NT2/D1 (cell line): Measurements from ENCODE around the gene LRRK1.

Source experiments
- SUZ12 ChIP-seq: IDR thresholded peaks from 2 replicates; pipeline ENCODE4 v1.6.1; 2011; ENCODE audit not compliant: insufficient read length, insufficient read depth; ENCODE audit errors: extremely low read depth
- YY1 ChIP-seq: IDR thresholded peaks from 2 replicates; pipeline ENCODE4 v1.6.1; 2011; ENCODE audit not compliant: insufficient read length, insufficient read depth
- ZNF274 ChIP-seq: IDR thresholded peaks from 2 replicates; pipeline ENCODE4 v1.6.1; 2011; ENCODE audit warnings: mild to moderate bottlenecking, low read depth, low read length

DNA sequence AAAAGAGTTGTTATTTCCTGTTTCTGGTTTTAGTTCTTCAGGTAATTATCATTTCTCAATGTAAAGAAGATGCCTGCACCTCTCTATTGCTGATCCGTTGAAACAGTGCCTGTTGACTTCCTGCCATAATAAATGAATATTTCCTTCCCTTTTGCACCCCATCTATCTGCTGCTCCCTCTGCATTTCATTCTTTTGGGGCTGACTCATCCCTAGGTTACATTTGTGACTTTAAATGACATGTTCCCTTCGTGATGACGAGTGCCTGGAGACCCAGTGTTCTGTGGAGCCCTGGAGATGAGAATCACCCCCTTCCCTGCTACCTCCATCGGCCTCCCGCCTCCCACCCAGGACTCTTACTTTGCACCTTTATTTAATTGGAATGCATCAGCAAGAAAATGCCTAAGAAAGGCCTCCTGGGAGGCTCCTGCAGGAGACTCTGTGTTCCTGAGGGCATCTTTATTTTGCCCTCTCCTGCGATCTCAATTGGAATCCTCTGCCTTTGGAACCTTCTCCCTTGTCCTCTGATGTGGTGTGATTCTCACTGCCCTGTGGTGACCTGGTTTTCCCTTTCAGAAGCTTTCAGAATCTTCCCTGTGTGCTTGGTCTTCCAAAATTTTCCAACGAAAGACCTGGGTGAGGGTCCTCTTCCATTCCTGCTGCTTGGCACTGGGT is 13.7 kb downstream of the LRRK1 start:
- TF ChIP-seq YY1, result no peak
- no peak for TF ChIP-seq SUZ12
- TF ChIP-seq ZNF274, result no peak
